OCI-LY3 (cell line): ENCODE measurements around the gene C16orf74.

Source experiments
- CTCF ChIP-seq: fragments of 200-600, 300-600 bp; sonication (generic); IDR thresholded peaks from 2 replicates; pipeline ENCODE4 v1.5.1; 2014; ENCODE audit warnings: antibody characterized with exemption, low read length, low read depth
- EZH2phosphoT487 ChIP-seq: fragments of 200-600 bp; shearing (Covaris generic); IDR thresholded peaks from 2 replicates; pipeline ENCODE4 v1.6.1; 2018; ENCODE audit warnings: antibody characterized with exemption, mixed run types, low read depth

GRCh38 chr16:85777583-85778310 is 26.9 kb upstream of the C16orf74 start:
- TF ChIP-seq CTCF = no peak
- TF ChIP-seq EZH2phosphoT487 = no peak
